Epithelial cell of prostate (primary cell): ENCODE results near the gene APEH.
"Not testable (repeated sequence)": the region's sequence is repeated elsewhere in the genome, so short reads cannot be mapped to it uniquely, and the experiment has no call there.

ENCODE experiments used
- DNase-seq: peaks from one replicate; pipeline ENCODE4 v3.0.0-alpha.2; 2011; ENCODE audit warnings: low read depth, low spot score
- H3K27ac ChIP-seq: fragments of 450-650 bp; 2 replicates; pipeline ENCODE4 v1.5.1; 2017; ENCODE audit warnings: mild to moderate bottlenecking

APEH gene

GRCh38 chr3:49688338-49689045, 14.3 kb downstream of the APEH start:
- H3K27ac ChIP-seq = peak overlapping the region; percentile 17
- DNase-seq = not testable (repeated sequence)

- no peak for DNase-seq
- H3K27ac ChIP-seq = peak within 1 kb of the TSS; percentile 17
These were observed 15.1 kb downstream of the APEH start, which contains the start of the genes MST1 and RNF123 for GRCh38 chr3:49689046-49689907. MST1 (minus strand) TSS chr3:49689474; CDS start chr3:49688691, 783 bp downstream. RNF123 (plus strand) TSS chr3:49689557; CDS start chr3:49691166, 1,609 bp downstream.

GRCh38 chr3:49689908-49690624, 15.9 kb downstream of the APEH start:
- not testable (repeated sequence) for DNase-seq
- peak overlapping the region; percentile 17 for H3K27ac ChIP-seq

- H3K27ac ChIP-seq = not testable (repeated sequence)
These were observed 16.7 kb downstream of the APEH start for GRCh38 chr3:49690856-49691255.

GRCh38 chr3:49691481-49691880, 17.3 kb downstream of the APEH start:
- DNase-seq, H3K27ac ChIP-seq: not testable (repeated sequence)

More at GRCh38 chr3:49690856-49691255, 16.7 kb downstream of the APEH start:
- not testable (repeated sequence) for DNase-seq

- DNase-seq, H3K27ac ChIP-seq: not testable (repeated sequence)
These were observed 20.4 kb downstream of the APEH start for GRCh38 chr3:49694409-49695070.

GRCh38 chr3:49695350-49696015, 21.3 kb downstream of the APEH start:
- not testable (repeated sequence) for DNase-seq, H3K27ac ChIP-seq

GRCh38 chr3:49699281-49699979, 25.3 kb downstream of the APEH start:
- no peak overlapping the region for H3K27ac ChIP-seq
- DNase-seq = no peak

GRCh38 chr3:49700014-49700413, 25.9 kb downstream of the APEH start:
- no peak for DNase-seq
- H3K27ac ChIP-seq = no peak overlapping the region

- no peak for DNase-seq
- H3K27ac ChIP-seq = no peak overlapping the region
These were observed 26.4 kb downstream of the APEH start for GRCh38 chr3:49700453-49701128.

- no peak overlapping the region for H3K27ac ChIP-seq
- DNase-seq = no peak
These were observed 27.4 kb downstream of the APEH start for GRCh38 chr3:49701388-49702077.

- H3K27ac ChIP-seq = no peak overlapping the region
- DNase-seq = no peak
These were observed 28.5 kb downstream of the APEH start for GRCh38 chr3:49702672-49703071.

GRCh38 chr3:49703443-49703927, 29.3 kb downstream of the APEH start:
- H3K27ac ChIP-seq = no peak overlapping the region
- DNase-seq = no peak

GRCh38 chr3:49703956-49704355, 29.8 kb downstream of the APEH start:
- DNase-seq = no peak
- H3K27ac ChIP-seq = no peak overlapping the region

- no peak overlapping the region for H3K27ac ChIP-seq
- no peak for DNase-seq
These were observed 30.5 kb downstream of the APEH start for GRCh38 chr3:49704629-49705028.

GRCh38 chr3:49705390-49705960, 31.3 kb downstream of the APEH start:
- no peak overlapping the region for H3K27ac ChIP-seq
- no peak for DNase-seq

- no peak overlapping the region for H3K27ac ChIP-seq
- no peak for DNase-seq
These were observed 32.4 kb downstream of the APEH start for GRCh38 chr3:49706456-49707112.
